Activated naive CD4-positive, alpha-beta T cell treated with anti-CD3 and anti-CD28 coated beads, Interleukin-2, amount 50 U/mL, for 72 hours (primary cell): ENCODE measurements around the gene CTDSPL2. TPM values are rescaled to one million over a fixed set of nuclear protein-coding genes. Genes with fewer than 3 reads are reported as not detected.

Experiments
- ATAC-seq, 2 donors: fragments of 150-1000 bp; cut with Tn5 transposase; 2 replicates each; pipeline ENCODE4 v1.10.0; 2021; ENCODE audit warnings: mild to moderate bottlenecking in 2 of 2, moderate library complexity in 2 of 2
- DNase-seq, 2 donors: peaks; one replicate each; pipeline ENCODE4 v3.0.0; 2021 to 2022; ENCODE audit warnings: low spot score in 2 of 2
- H3K27ac Mint-ChIP-seq, 2 donors: one replicate each; pipeline ENCODE4 v1.8.0; 2022; ENCODE audit warnings: mild to moderate bottlenecking in 2 of 2, mixed read lengths in 2 of 2
- H3K36me3 Mint-ChIP-seq, 2 donors: one replicate each; pipeline ENCODE4 v1.8.0; 2022; ENCODE audit warnings: mixed read lengths in 2 of 2
- H3K9me3 Mint-ChIP-seq, 2 donors: one replicate each; pipeline ENCODE4 v1.8.0; 2022; ENCODE audit warnings: mixed read lengths in 2 of 2
- total RNA-seq, 2 donors: library from RNA; stranded (reverse); gene quantifications; one replicate each; pipeline ENCODE4 v1.2.3, GENCODE V29; 2022

The CTDSPL2 gene
- total RNA-seq, 2 donors from 2014 or later = 84.9 to 107 TPM

- ATAC-seq (no peak), DNase-seq (no peak)
- no peak overlapping the region for H3K27ac Mint-ChIP-seq
- peaks cover 0 to 18% of the 10 kb centered on the region in 2 donors for H3K36me3 Mint-ChIP-seq
- H3K9me3 Mint-ChIP-seq = no peaks in the 10 kb centered on the region
Observed at GRCh38 chr15:44458429-44458828, 31.0 kb downstream of the CTDSPL2 start.

GRCh38 chr15:44468709-44469385 lies 41.4 kb downstream of the CTDSPL2 start:
- peak; percentile 85 to 95 for ATAC-seq
- Mint-ChIP-seq H3K36me3 (peaks cover 0 to 14% of the 10 kb centered on the region in 2 donors), H3K9me3 (peaks cover 0 to 8% of the 10 kb centered on the region in 2 donors), H3K27ac (peak overlapping the region; percentile 41 to 70)
- DNase-seq = no peak

GRCh38 chr15:44471885-44472455 lies 44.5 kb downstream of the CTDSPL2 start:
- no peak overlapping the region for H3K27ac Mint-ChIP-seq
- ATAC-seq = no peak

GRCh38 chr15:44479343-44479742 lies 51.9 kb downstream of the CTDSPL2 start:
- DNase-seq (no peak), ATAC-seq (no peak)
- Mint-ChIP-seq H3K9me3 (no peaks in the 10 kb centered on the region), H3K27ac (peak overlapping the region; percentile 48 to 62), H3K36me3 (peaks cover 0 to 11% of the 10 kb centered on the region in 2 donors)

More at GRCh38 chr15:44471885-44472455, 44.5 kb downstream of the CTDSPL2 start:
- Mint-ChIP-seq H3K9me3 (peaks cover 0 to 8% of the 10 kb centered on the region in 2 donors), H3K36me3 (peaks cover 0 to 15% of the 10 kb centered on the region in 2 donors)
- DNase-seq = no peak

GRCh38 chr15:44482090-44482489 lies 54.7 kb downstream of the CTDSPL2 start:
- DNase-seq = no peak
- no peaks in the 10 kb centered on the region for H3K9me3 Mint-ChIP-seq
- peaks cover 2 to 14% of the 10 kb centered on the region in 2 donors for H3K36me3 Mint-ChIP-seq
- no peak for ATAC-seq
- no peak overlapping the region for H3K27ac Mint-ChIP-seq

- peaks cover 10 to 29% of the 10 kb centered on the region in 2 donors for H3K36me3 Mint-ChIP-seq
Observed at GRCh38 chr15:44485880-44486279, 58.5 kb downstream of the CTDSPL2 start.

GRCh38 chr15:44489464-44489863 lies 62.0 kb downstream of the CTDSPL2 start:
- peaks cover 10 to 42% of the 10 kb centered on the region in 2 donors for H3K36me3 Mint-ChIP-seq
- DNase-seq (no peak), ATAC-seq (peak; percentile 83 to 96)
- peak overlapping the region; percentile 9 to 89 for H3K27ac Mint-ChIP-seq
- H3K9me3 Mint-ChIP-seq = peaks cover 0 to 5% of the 10 kb centered on the region in 2 donors

More at GRCh38 chr15:44485880-44486279, 58.5 kb downstream of the CTDSPL2 start:
- Mint-ChIP-seq H3K9me3 (peaks cover 0 to 5% of the 10 kb centered on the region in 2 donors), H3K27ac (peak overlapping the region in 1 of 2 donors; percentile 90)
- ATAC-seq (no peak), DNase-seq (no peak)

- Mint-ChIP-seq H3K27ac (peak overlapping the region in 1 of 2 donors; percentile 41), H3K36me3 (peaks cover 10 to 42% of the 10 kb centered on the region in 2 donors), H3K9me3 (peaks cover 0 to 5% of the 10 kb centered on the region in 2 donors)
- ATAC-seq (no peak), DNase-seq (no peak)
Observed at GRCh38 chr15:44490622-44491021, 63.2 kb downstream of the CTDSPL2 start.

GRCh38 chr15:44492040-44492439 lies 64.6 kb downstream of the CTDSPL2 start:
- Mint-ChIP-seq H3K36me3 (peaks cover 9 to 39% of the 10 kb centered on the region in 2 donors), H3K27ac (no peak overlapping the region), H3K9me3 (peaks cover 0 to 5% of the 10 kb centered on the region in 2 donors)
- DNase-seq (no peak), ATAC-seq (no peak)

- no peak for DNase-seq
- Mint-ChIP-seq H3K36me3 (peaks cover 4 to 33% of the 10 kb centered on the region in 2 donors), H3K27ac (no peak overlapping the region), H3K9me3 (peaks cover 0 to 5% of the 10 kb centered on the region in 2 donors)
- no peak for ATAC-seq
Observed at GRCh38 chr15:44492672-44493071, 65.2 kb downstream of the CTDSPL2 start.

- DNase-seq (no peak), ATAC-seq (no peak)
- H3K27ac Mint-ChIP-seq = no peak overlapping the region
- H3K9me3 Mint-ChIP-seq = no peaks in the 10 kb centered on the region
- H3K36me3 Mint-ChIP-seq = peaks cover 0 to 13% of the 10 kb centered on the region in 2 donors
Observed at GRCh38 chr15:44495562-44495961, 68.1 kb downstream of the CTDSPL2 start.

- Mint-ChIP-seq H3K27ac (peak overlapping the region in 1 of 2 donors; percentile 87), H3K36me3 (peaks cover 0 to 6% of the 10 kb centered on the region in 2 donors), H3K9me3 (no peaks in the 10 kb centered on the region)
- DNase-seq (no peak), ATAC-seq (peak; percentile 51 to 91)
Observed at GRCh38 chr15:44500555-44500954, 73.1 kb downstream of the CTDSPL2 start.

GRCh38 chr15:44501768-44502366 lies 74.4 kb downstream of the CTDSPL2 start:
- H3K9me3 Mint-ChIP-seq = no peaks in the 10 kb centered on the region
- H3K36me3 Mint-ChIP-seq = peaks cover 0 to 6% of the 10 kb centered on the region in 2 donors
- DNase-seq (no peak), ATAC-seq (peak in 1 of 2 donors; percentile 26)
- H3K27ac Mint-ChIP-seq = peak overlapping the region in 1 of 2 donors; percentile 70

GRCh38 chr15:44516436-44516835 lies 89.0 kb downstream of the CTDSPL2 start:
- peaks cover 0 to 14% of the 10 kb centered on the region in 2 donors for H3K36me3 Mint-ChIP-seq
- DNase-seq (no peak), ATAC-seq (no peak)
- no peak overlapping the region for H3K27ac Mint-ChIP-seq
- no peaks in the 10 kb centered on the region for H3K9me3 Mint-ChIP-seq

GRCh38 chr15:44519537-44519936 lies 92.1 kb downstream of the CTDSPL2 start:
- Mint-ChIP-seq H3K9me3 (no peaks in the 10 kb centered on the region), H3K36me3 (peaks cover 0 to 14% of the 10 kb centered on the region in 2 donors), H3K27ac (no peak overlapping the region)
- ATAC-seq (no peak), DNase-seq (no peak)

- Mint-ChIP-seq H3K36me3 (no peaks in the 10 kb centered on the region), H3K9me3 (no peaks in the 10 kb centered on the region), H3K27ac (no peak overlapping the region)
- DNase-seq (no peak), ATAC-seq (no peak)
Observed at GRCh38 chr15:44525018-44525417, 97.6 kb downstream of the CTDSPL2 start.

- Mint-ChIP-seq H3K36me3 (no peaks in the 10 kb centered on the region), H3K27ac (no peak overlapping the region), H3K9me3 (no peaks in the 10 kb centered on the region)
- DNase-seq (no peak), ATAC-seq (no peak)
Observed at GRCh38 chr15:44527241-44527640, 99.8 kb downstream of the CTDSPL2 start.
